OCI-LY1 (cell line): ENCODE measurements around the gene SLC1A2.

Source experiments
- CTCF ChIP-seq: fragments of 200-600 bp; sonication (generic), shearing (Covaris generic); IDR thresholded peaks from 2 replicates; pipeline ENCODE4 v1.5.1; 2017; ENCODE audit warnings: mild to moderate bottlenecking, antibody characterized with exemption, low read length, moderate library complexity, mixed read lengths
- EZH2 ChIP-seq: fragments of 200-600 bp; sonication (generic), shearing (Covaris generic); IDR thresholded peaks from 2 replicates; pipeline ENCODE4 v1.8.0; 2017; ENCODE audit warnings: borderline replicate concordance, mixed run types, mild to moderate bottlenecking, antibody characterized with exemption, low read length, moderate library complexity, mixed read lengths

GRCh38 chr11:35349897-35350296 is 69.5 kb downstream of the SLC1A2 start:
- TF ChIP-seq CTCF: no peak
- TF ChIP-seq EZH2: no peak
